Spinal cord (tissue), 10 donors: ENCODE results near the gene NDUFAF8. TPM values are rescaled to one million over a fixed set of nuclear protein-coding genes. Genes with fewer than 3 reads are reported as not detected.

Experiments used
- DNase-seq, 6 donors: peaks; one replicate each; pipeline versions ENCODE4 v3.0.0 to v3.0.0-alpha.2; 2013 to 2015; ENCODE audit warnings: low spot score in 6 of 6, low read depth in 4 of 6
- H3K27ac ChIP-seq: one replicate; pipeline ENCODE4 v1.5.1; 2013; ENCODE audit warnings: low read depth, low read length, control low read depth
- H3K27me3 ChIP-seq: one replicate; pipeline ENCODE4 v1.6.1; 2013; ENCODE audit warnings: low read length; ENCODE audit not compliant: control insufficient read depth, insufficient read depth
- H3K36me3 ChIP-seq: one replicate; pipeline ENCODE4 v1.6.1; 2013; ENCODE audit warnings: low read length; ENCODE audit not compliant: control insufficient read depth, insufficient read depth
- H3K4me1 ChIP-seq: one replicate; pipeline ENCODE4 v1.6.1; 2013; ENCODE audit warnings: low read length; ENCODE audit not compliant: control insufficient read depth, insufficient read depth
- H3K4me3 ChIP-seq: one replicate; pipeline ENCODE4 v1.5.1; 2013; ENCODE audit warnings: low read depth, low read length, control low read depth
- H3K9me3 ChIP-seq: one replicate; pipeline ENCODE4 v1.6.1; 2013; ENCODE audit warnings: low read length; ENCODE audit not compliant: control insufficient read depth, insufficient read depth
- WGBS: methylation state at CpG from one replicate; pipeline ENCODE4 v1.1.5; 2013; ENCODE audit warnings: missing lambda C conversion rate; ENCODE audit not compliant: insufficient coverage; 5-methylcytosine and 5-hydroxymethylcytosine counted together
- polyA plus RNA-seq, 2 donors: library from polyadenylated mRNA; unstranded; fragments of 120-200 nt; gene quantifications; one replicate each; pipeline ENCODE4 v1.2.1, GENCODE V29; 2013; ENCODE audit not compliant: insufficient read length in 2 of 2
- total RNA-seq, 2 donors: library from RNA; depleted of rRNA in 1 of 2; stranded (reverse); fragments of 120-200 nt in 1 of 2; fragments of >200 nt in 1 of 2; gene quantifications; one replicate each; pipeline versions ENCODE4 v1.2.3 to v1.2.4, GENCODE V29; 2013 to 2014
- donor health status: healthy.

NDUFAF8 gene
- total and polyA plus RNA-seq, 4 donors: 9.4 to 87.6 (median 73.9) TPM

DNA sequence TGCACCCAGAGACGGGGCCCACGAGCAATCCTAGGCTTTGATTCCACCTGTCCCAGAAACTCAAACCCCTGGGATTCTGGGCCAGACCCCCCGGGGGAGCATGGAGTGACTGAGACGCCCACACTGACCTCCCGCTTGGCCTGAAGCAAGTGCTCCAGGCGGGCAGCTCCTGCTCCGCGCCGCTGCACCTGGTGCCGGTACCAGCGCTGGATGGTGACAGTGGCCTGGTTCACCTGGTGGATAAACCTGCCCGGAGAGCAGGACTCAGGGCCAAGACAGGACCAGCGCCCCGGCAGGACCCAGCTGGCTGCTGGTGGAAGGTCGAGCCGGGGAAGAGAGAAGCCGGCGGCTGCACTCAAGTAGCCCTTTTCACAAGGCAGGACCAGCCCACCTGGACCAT is 38.9 kb upstream of the NDUFAF8 start:
- 96% methylated on average over 16 of the region's 18 CpGs for WGBS
- H3K4me1 ChIP-seq: peaks cover 9% of the 10 kb centered on the region
- no peak overlapping the region for H3K4me3 ChIP-seq
- no peaks in the 10 kb centered on the region for H3K9me3 ChIP-seq
- H3K36me3 ChIP-seq: peaks cover 97% of the 10 kb centered on the region
- no peak overlapping the region for H3K27ac ChIP-seq
- no peaks in the 10 kb centered on the region for H3K27me3 ChIP-seq
- no peak for DNase-seq

GRCh38 chr17:81200695-81201580 is 38.2 kb upstream of the NDUFAF8 start:
- H3K27ac ChIP-seq: no peak overlapping the region
- WGBS: 85% methylated on average over 21 of the region's 27 CpGs
- H3K9me3 ChIP-seq: no peaks in the 10 kb centered on the region
- H3K4me3 ChIP-seq: no peak overlapping the region
- H3K4me1 ChIP-seq: peaks cover 9% of the 10 kb centered on the region
- no peaks in the 10 kb centered on the region for H3K27me3 ChIP-seq
- peak in 2 of 6 donors; percentile 67 to 74 for DNase-seq
- peaks cover 95% of the 10 kb centered on the region for H3K36me3 ChIP-seq

DNA sequence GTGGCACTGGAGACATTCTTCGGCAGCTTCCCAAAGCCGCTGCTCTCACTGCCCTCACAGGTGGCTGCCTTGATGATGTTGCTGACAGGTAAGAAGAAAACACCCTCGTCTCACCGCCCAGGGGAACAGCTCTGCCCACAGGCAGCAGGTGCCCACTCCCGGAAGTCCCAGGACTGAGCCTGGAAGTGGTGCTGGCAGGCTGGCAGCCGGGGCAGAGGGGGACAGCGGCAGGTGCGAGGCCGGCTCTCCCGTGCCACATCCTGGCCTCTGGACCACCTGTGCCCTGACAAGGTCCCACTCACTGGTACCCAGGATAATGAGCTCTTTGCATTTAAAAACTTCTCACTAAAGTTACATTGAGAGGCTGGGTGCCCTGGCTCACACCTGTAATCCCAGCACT is 36.8 kb upstream of the NDUFAF8 start:
- no peaks in the 10 kb centered on the region for H3K27me3 ChIP-seq
- no peak overlapping the region for H3K4me3 ChIP-seq
- H3K36me3 ChIP-seq: peaks cover 95% of the 10 kb centered on the region
- H3K27ac ChIP-seq: no peak overlapping the region
- 98% methylated on average over 10 of the region's 10 CpGs for WGBS
- no peak for DNase-seq
- H3K9me3 ChIP-seq: no peaks in the 10 kb centered on the region
- H3K4me1 ChIP-seq: peaks cover 5% of the 10 kb centered on the region

DNA sequence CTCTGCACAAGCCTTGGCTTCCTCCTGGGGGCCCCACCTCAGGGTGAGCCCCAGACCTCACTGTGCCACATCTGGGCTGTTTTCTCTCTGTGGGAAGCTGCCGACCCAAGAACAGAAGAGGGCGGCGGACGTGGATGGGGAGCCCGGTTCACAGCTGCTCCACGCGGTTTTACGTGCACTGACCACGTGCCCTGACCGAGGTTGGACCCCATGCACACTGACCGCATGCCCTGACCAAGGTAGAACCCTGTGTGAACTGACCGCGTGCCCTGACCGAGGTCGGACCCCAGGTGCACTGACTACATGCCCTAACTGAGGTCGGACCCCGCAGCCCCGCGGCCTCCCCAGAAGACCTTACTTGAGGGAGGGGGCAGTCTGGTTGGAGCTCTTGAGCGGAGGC is 36.0 kb upstream of the NDUFAF8 start:
- no peak overlapping the region for H3K27ac ChIP-seq
- H3K36me3 ChIP-seq: peaks cover 95% of the 10 kb centered on the region
- H3K27me3 ChIP-seq: no peaks in the 10 kb centered on the region
- WGBS: 97% methylated on average over 20 of the region's 20 CpGs
- H3K9me3 ChIP-seq: no peaks in the 10 kb centered on the region
- peaks cover 5% of the 10 kb centered on the region for H3K4me1 ChIP-seq
- H3K4me3 ChIP-seq: no peak overlapping the region
- no peak for DNase-seq

DNA sequence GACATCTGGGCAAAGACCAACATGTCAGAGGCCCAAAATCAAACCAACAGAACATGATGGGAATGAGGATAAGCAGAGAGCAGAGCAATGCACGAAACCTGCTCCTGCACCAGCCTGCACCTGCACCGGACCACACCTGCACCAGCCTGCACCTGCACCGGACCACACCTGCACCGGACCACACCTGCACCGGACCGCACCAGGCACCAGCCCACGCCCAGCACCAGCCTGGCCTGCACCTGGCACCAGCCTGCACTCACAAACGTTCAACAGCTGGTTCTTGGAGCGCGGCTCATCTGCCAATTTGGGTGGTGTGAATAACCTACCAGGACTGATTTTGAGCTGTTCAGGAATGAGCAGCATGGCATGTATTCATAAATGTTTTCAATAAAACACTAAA is 34.5 kb upstream of the NDUFAF8 start:
- Histone ChIP-seq H3K27me3 (no peaks in the 10 kb centered on the region), H3K4me3 (no peak overlapping the region), H3K4me1 (peaks cover 5% of the 10 kb centered on the region), H3K27ac (no peak overlapping the region), H3K9me3 (no peaks in the 10 kb centered on the region), H3K36me3 (peaks cover 94% of the 10 kb centered on the region)
- no peak for DNase-seq
- WGBS: 86% methylated on average over 9 of the region's 10 CpGs

- no peaks in the 10 kb centered on the region for H3K9me3 ChIP-seq
- H3K4me1 ChIP-seq: peaks cover 4% of the 10 kb centered on the region
- H3K36me3 ChIP-seq: peaks cover 86% of the 10 kb centered on the region
- WGBS: 74% methylated on average over 4 of the region's 4 CpGs
- no peaks in the 10 kb centered on the region for H3K27me3 ChIP-seq
- DNase-seq: peak in 1 of 6 donors; percentile 7
- H3K4me3 ChIP-seq: no peak overlapping the region
- no peak overlapping the region for H3K27ac ChIP-seq
These were observed 33.0 kb upstream of the NDUFAF8 start for GRCh38 chr17:81206166-81206565.

DNA sequence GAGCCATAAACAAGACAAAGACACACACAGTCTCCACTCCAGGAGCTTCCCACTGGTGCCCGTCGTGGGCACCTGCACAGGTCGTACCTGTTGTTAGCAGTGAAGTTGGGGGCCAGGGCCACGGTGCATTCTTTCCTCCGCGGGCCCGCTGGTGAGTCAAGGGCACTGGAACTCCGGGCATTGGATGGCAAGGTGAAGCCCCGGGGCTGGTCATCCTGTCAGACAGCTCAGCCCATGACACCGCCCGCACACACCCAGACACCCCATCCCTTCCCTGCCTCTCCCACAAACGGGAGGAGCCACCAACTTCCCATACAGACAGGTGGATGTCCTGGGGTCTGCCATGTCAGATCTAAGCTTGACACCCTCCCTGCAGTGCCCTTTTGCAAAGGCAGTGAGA is 32.5 kb upstream of the NDUFAF8 start:
- DNase-seq: no peak
- Histone ChIP-seq H3K36me3 (peaks cover 84% of the 10 kb centered on the region), H3K27me3 (no peaks in the 10 kb centered on the region), H3K4me1 (peaks cover 7% of the 10 kb centered on the region), H3K4me3 (no peak overlapping the region), H3K9me3 (no peaks in the 10 kb centered on the region), H3K27ac (no peak overlapping the region)
- WGBS: 93% methylated on average over 10 of the region's 12 CpGs

DNA sequence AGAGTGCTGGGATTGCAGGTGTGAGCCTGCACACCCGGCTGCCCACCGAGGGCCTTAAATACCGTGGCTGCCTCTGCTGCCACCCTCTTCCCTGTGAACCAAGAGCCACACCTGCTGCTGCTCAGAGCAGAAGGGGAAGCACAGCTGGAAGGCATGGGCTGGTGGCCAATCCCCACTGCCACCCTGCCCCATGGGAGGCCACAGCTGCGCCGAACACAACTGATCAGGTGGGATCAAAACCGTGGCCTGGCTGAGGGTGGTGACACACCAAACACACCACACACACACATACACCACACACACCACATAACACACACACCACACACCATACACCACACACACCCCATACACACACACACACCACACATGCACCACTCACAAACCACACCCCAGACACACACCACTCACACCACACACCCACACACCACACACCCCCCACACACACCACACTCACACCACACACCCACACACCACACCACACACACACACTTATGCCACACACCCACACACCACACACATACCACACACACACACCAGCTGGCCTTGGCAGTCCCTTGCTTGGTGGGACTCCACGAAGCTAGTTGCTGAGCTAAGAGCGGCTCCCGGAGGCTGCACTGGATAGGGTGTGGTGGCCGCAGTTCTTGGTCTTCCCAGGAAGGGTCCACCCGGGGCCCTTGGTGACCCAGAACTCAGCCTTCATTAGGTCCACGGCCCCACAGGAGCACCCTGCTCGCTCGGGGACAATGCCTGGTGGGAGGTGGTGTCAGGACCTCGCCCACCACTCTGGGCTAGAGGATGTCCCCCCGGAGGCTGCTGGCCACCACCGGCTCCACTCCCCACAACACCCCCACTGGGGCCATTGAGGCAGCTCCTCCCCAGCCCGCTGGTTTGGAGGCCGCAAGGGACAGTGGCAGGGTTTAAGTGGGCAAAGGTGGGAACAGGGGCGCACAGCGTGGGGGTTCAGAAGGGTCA is 31.2 kb upstream of the NDUFAF8 start:
- Histone ChIP-seq H3K4me3 (no peak overlapping the region), H3K27me3 (no peaks in the 10 kb centered on the region), H3K36me3 (peaks cover 78% of the 10 kb centered on the region), H3K27ac (no peak overlapping the region), H3K4me1 (peaks cover 7% of the 10 kb centered on the region), H3K9me3 (no peaks in the 10 kb centered on the region)
- DNase-seq: no peak
- 90% methylated on average over 18 of the region's 21 CpGs for WGBS

GRCh38 chr17:81208651-81209050 is 30.5 kb upstream of the NDUFAF8 start:
- DNase-seq: no peak
- no peak overlapping the region for H3K4me3 ChIP-seq
- no peaks in the 10 kb centered on the region for H3K9me3 ChIP-seq
- 96% methylated on average over 10 of the region's 10 CpGs for WGBS
- H3K27me3 ChIP-seq: no peaks in the 10 kb centered on the region
- H3K36me3 ChIP-seq: peaks cover 70% of the 10 kb centered on the region
- peaks cover 7% of the 10 kb centered on the region for H3K4me1 ChIP-seq
- no peak overlapping the region for H3K27ac ChIP-seq
